AG04450 (cell line): ENCODE data around the gene KCNJ6. TPM values are rescaled to one million over a fixed set of nuclear protein-coding genes. Genes with fewer than 3 reads are reported as not detected.

ENCODE experiments used
- CTCF ChIA-PET: fragments of 300-600, 350-600 bp; formaldehyde crosslinking; extraction: SDS; loops from one replicate; lab custom pipeline; 2022; ENCODE audit warnings: antibody characterized with exemption, inconsistent platforms; lab: Charles Lee
- POLR2A ChIA-PET: fragments of 350-600 bp; formaldehyde crosslinking; extraction: SDS; loops from one replicate; lab custom pipeline; 2021; ENCODE audit warnings: antibody characterized with exemption, inconsistent platforms; lab: Yijun Ruan, JAX
- DNase-seq: peaks from one replicate; pipeline ENCODE4 v3.0.0-alpha.2; 2011; ENCODE audit warnings: low read depth, low spot score
- H3K27ac ChIP-seq: one replicate; pipeline ENCODE4 v1.5.1; 2012; ENCODE audit warnings: low read depth, low read length, control low read depth
- H3K27me3 ChIP-seq: one replicate; pipeline ENCODE4 v1.6.0; 2012; ENCODE audit warnings: low read length; ENCODE audit not compliant: control insufficient read depth, insufficient read depth
- H3K4me3 ChIP-seq: 2 replicates; pipeline ENCODE4 v1.5.1; 2011; ENCODE audit warnings: mild to moderate bottlenecking, low read depth, low read length, control low read depth
- H3K9me3 ChIP-seq: 2 replicates; pipeline ENCODE4 v1.5.1; 2012; ENCODE audit warnings: low read length; ENCODE audit not compliant: control insufficient read depth, insufficient read depth
- polyA plus RNA-seq: library from polyadenylated mRNA; depleted of rRNA; stranded (reverse); fragments of >200 nt; gene quantifications from 2 replicates; pipeline ENCODE4 v1.2.3, GENCODE V29; 2011
- TF ChIP-seq, protein P1 (sequence below): IDR thresholded peaks from 2 replicates; pipeline ENCODE4 v1.5.1; 2011; ENCODE audit warnings: low read depth, low read length, control low read depth, inconsistent platforms

KCNJ6 gene
- polyA plus RNA-seq, 1 experiment: 0.02 TPM

DNA sequence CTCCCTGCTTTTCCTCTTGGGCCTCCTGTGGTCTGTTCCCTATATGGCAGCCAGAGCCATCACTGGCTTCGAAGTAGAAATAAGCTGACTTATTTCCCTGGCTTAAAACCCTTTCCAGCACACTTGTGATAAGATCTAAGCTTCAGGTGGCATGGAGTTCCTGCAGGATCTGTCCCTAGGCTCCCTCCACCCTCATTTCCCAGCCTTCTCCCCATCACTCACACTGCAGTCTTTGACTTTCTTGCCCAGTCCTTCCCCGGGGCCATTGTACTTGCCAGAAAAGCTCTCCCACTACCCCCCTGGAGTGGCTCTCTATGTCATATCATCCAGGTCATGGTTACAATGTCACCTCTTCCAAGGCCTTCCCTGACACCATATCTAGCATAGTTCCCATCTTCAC, 55.8 kb downstream of the KCNJ6 start:
- CTCF ChIA-PET: interaction anchor here (0.6 to 0.9 kb wide), 2 partner anchors 10 to 13 kb away, joined by 4 read pairs; no protein-coding TSS in a partner anchor
- Histone ChIP-seq H3K27ac (no peak overlapping the region), H3K4me3 (no peak overlapping the region), H3K9me3 (no peaks in the 10 kb centered on the region), H3K27me3 (no peaks in the 10 kb centered on the region)
- POLR2A ChIA-PET: no interaction called here
- no peak for DNase-seq
- TF ChIP-seq, protein P1, sequence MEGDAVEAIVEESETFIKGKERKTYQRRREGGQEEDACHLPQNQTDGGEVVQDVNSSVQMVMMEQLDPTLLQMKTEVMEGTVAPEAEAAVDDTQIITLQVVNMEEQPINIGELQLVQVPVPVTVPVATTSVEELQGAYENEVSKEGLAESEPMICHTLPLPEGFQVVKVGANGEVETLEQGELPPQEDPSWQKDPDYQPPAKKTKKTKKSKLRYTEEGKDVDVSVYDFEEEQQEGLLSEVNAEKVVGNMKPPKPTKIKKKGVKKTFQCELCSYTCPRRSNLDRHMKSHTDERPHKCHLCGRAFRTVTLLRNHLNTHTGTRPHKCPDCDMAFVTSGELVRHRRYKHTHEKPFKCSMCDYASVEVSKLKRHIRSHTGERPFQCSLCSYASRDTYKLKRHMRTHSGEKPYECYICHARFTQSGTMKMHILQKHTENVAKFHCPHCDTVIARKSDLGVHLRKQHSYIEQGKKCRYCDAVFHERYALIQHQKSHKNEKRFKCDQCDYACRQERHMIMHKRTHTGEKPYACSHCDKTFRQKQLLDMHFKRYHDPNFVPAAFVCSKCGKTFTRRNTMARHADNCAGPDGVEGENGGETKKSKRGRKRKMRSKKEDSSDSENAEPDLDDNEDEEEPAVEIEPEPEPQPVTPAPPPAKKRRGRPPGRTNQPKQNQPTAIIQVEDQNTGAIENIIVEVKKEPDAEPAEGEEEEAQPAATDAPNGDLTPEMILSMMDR: no peak

DNA sequence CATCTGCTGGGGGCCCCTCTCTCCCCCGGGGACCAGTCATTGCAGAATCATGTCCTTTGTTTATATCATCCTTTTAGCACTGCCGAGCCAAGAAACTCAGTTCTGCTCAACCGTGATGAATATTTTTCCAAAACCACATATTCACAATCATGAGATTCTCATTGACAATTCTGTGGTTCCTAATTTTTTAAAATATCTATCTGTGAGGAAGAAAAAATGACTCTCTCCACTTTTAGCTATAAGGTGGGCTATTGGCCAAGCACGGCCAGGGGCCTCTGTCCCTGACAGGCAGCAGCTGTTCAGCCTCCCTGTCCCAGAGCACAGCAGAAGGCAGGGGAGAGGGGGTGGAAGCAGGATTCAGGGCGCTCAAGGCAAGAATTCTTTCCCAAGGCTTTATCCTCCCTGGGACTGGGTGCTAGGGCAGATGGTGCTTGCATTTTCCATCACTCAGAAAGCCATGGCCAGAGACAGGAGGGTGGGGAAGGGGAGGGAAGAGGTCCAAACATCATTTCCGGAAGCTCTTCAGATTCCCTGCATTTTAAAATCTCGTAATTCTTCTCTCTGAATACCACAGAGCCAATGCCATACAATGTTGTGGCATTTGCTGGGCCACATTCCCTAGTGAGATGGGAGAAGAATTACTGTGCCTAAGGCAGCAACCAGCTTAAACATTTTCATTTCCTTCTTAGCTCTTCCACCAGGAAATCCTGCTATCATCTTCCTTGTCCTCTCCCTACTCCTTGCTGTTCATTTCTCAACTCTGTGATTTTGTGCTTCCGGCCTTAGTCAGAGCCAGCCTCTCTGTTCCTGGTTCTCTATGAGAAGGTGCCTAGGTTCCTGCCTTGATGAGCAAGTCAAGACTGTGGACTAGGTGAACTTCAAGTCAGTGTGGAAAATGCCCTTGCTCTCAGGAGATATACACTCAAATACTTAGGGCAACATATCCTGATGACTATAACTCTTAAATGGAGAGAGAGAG, 60.3 kb downstream of the KCNJ6 start:
- DNase-seq: peak; percentile 66
- CTCF ChIA-PET: interaction anchor here (0.9 kb wide), 1 partner anchor 144 kb away, joined by 3 read pairs; no protein-coding TSS in a partner anchor
- POLR2A ChIA-PET: interaction anchor here (0.6 to 1.7 kb wide), 9 partner anchors 8 to 1430 kb away, joined by 3 to 7 read pairs (median 4); no protein-coding TSS in a partner anchor

DNA sequence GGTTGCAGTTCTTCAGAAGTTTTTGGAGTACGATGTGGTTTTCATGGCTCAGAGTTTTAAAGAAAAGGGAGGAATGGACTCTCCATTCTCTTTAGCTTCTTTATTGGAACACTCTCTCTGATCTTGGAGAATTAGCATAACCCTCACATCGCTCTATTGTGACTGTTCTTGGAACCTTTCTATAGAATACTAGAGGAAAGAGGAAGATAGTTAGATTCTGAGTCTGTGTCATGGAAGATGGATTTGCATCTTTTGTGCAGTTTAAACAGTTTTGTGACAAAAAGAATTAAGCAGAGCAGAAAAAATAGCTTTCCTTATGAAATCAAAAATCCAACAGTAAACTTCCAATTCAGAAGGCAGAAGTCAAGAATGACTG, 61.0 kb downstream of the KCNJ6 start:
- Histone ChIP-seq H3K27ac (peak overlapping the region; percentile 96), H3K9me3 (no peaks in the 10 kb centered on the region; the same call in 1 of the 2 replicates), H3K27me3 (no peaks in the 10 kb centered on the region), H3K4me3 (no peak overlapping the region; the same call in 1 of the 2 replicates)
- CTCF ChIA-PET: no interaction called here
- POLR2A ChIA-PET: interaction anchor here (0.6 to 1.7 kb wide), 7 partner anchors 9 to 143 kb away, joined by 3 to 7 read pairs (median 4); no protein-coding TSS in a partner anchor
- no peak for DNase-seq
- TF ChIP-seq, protein P1: no peak

More for the DNA sequence above, 60.3 kb downstream of the KCNJ6 start:
- Histone ChIP-seq H3K27ac (peak overlapping the region; percentile 96), H3K4me3 (peak overlapping the region; percentile 37), H3K27me3 (no peaks in the 10 kb centered on the region), H3K9me3 (no peaks in the 10 kb centered on the region; the same call in 1 of the 2 replicates)
- TF ChIP-seq, protein P1: no peak

DNA sequence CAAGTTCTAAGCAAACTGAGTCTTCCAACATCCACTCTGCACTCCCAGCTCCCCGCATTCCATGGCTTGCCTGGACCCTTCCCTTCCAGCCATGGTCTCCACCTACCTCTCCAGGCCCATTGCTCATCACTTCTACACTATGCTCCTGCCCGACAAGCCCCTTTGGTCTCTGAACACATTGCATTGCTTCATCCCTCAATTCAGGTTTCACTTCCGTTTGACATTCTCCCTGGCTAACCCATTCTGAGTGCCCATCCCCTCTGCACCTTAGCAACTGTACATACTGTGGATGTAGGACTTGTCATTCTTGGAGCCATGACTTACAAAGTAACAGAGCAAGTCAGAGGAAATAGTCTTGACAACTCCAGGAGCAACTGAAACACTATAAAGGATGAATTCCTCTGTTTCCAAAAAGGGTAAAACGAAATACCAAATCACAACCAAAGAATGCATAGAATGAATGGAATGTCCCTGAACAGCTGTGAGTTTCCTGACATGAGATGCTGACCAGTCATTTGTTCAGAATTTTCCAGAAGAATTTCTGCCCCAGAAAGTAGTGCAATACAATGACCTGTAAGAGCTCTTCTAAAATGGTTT, 66.7 kb downstream of the KCNJ6 start:
- H3K27ac ChIP-seq: peak overlapping the region; percentile 76
- ChIA-PET CTCF (interaction anchor here (0.9 kb wide), 1 partner anchor 137 kb away, joined by 3 read pairs; no protein-coding TSS in a partner anchor), POLR2A (no interaction called here)
- peak; percentile 66 for DNase-seq
- H3K27me3 ChIP-seq: no peaks in the 10 kb centered on the region
- H3K4me3 ChIP-seq: no peak overlapping the region
- TF ChIP-seq, protein P1: no peak
- H3K9me3 ChIP-seq: no peaks in the 10 kb centered on the region; the same call in none of the 2 replicates
